OCI-LY1 (cell line): ENCODE data around the gene UBE2G2.

Experiments
- H2AFZ ChIP-seq: fragments of 200-600 bp; sonication (generic), shearing (Covaris generic); 2 replicates; pipeline ENCODE4 v1.6.0; 2014; ENCODE audit warnings: antibody characterized with exemption, mild to moderate bottlenecking, low read length
- H3F3A ChIP-seq: fragments of 200-600 bp; sonication (generic), shearing (Covaris generic); 2 replicates; pipeline ENCODE4 v1.6.0; 2014; ENCODE audit warnings: mild to moderate bottlenecking, antibody characterized with exemption, low read length, moderate library complexity; ENCODE audit not compliant: insufficient read depth
- H3K27ac ChIP-seq: fragments of 200-600 bp; sonication (generic); 2 replicates; pipeline ENCODE4 v1.5.1; 2014; ENCODE audit warnings: low read length, mixed run types, mild to moderate bottlenecking, low read depth; ENCODE audit not compliant: poor library complexity, severe bottlenecking
- H3K27me3 ChIP-seq: fragments of 200-600 bp; sonication (generic); 2 replicates; pipeline ENCODE4 v1.6.0; 2014; ENCODE audit warnings: antibody characterized with exemption, mild to moderate bottlenecking, low read length, moderate library complexity; ENCODE audit not compliant: insufficient read depth
- H3K36me3 ChIP-seq: fragments of 200-600 bp; sonication (generic); 2 replicates; pipeline ENCODE4 v1.6.1; 2014; ENCODE audit warnings: mild to moderate bottlenecking, antibody characterized with exemption, low read length, moderate library complexity, mixed read lengths; ENCODE audit not compliant: insufficient read depth
- H3K4me1 ChIP-seq: fragments of 200-600 bp; sonication (generic); 2 replicates; pipeline ENCODE4 v1.5.1; 2014; ENCODE audit warnings: mild to moderate bottlenecking, low read length, moderate library complexity; ENCODE audit not compliant: insufficient read depth, severe bottlenecking
- H3K4me2 ChIP-seq: fragments of 200-600 bp; sonication (generic), shearing (Covaris generic); 2 replicates; pipeline ENCODE4 v1.6.1; 2014; ENCODE audit warnings: low read length
- H3K4me3 ChIP-seq: fragments of 200-600 bp; sonication (generic); 2 replicates; pipeline ENCODE4 v1.5.1; 2014; ENCODE audit warnings: low read length, low read depth, mild to moderate bottlenecking, mixed read lengths; ENCODE audit not compliant: poor library complexity, severe bottlenecking
- H3K79me2 ChIP-seq: fragments of 200-600 bp; shearing (Covaris generic); 2 replicates; pipeline ENCODE4 v1.6.1; 2016; ENCODE audit warnings: mixed run types, low read length, mixed read lengths; ENCODE audit not compliant: insufficient read depth
- H3K9ac ChIP-seq: fragments of 200-600 bp; sonication (generic), shearing (Covaris generic); 2 replicates; pipeline ENCODE4 v1.6.1; 2014; ENCODE audit warnings: mild to moderate bottlenecking, low read length, mixed read lengths
- H3K9me2 ChIP-seq: fragments of 200-600 bp; sonication (generic), shearing (Covaris generic); 2 replicates; pipeline ENCODE4 v1.6.1; 2014; ENCODE audit warnings: low read depth, mild to moderate bottlenecking, low read length, mixed read lengths
- H3K9me3 ChIP-seq: fragments of 200-600 bp; shearing (Covaris generic); 2 replicates; pipeline ENCODE4 v1.6.1; 2014; ENCODE audit warnings: low read length, mixed read lengths
- H4K20me1 ChIP-seq: fragments of 200-600 bp; sonication (generic), shearing (Covaris generic); 2 replicates; pipeline ENCODE4 v1.6.0; 2016; ENCODE audit warnings: mild to moderate bottlenecking, low read length; ENCODE audit not compliant: insufficient read depth
- EZH2 ChIP-seq: fragments of 200-600 bp; sonication (generic), shearing (Covaris generic); IDR thresholded peaks from 2 replicates; pipeline ENCODE4 v1.8.0; 2017; ENCODE audit warnings: borderline replicate concordance, mixed run types, mild to moderate bottlenecking, antibody characterized with exemption, low read length, moderate library complexity, mixed read lengths
- TF ChIP-seq, protein P1 (sequence below): fragments of 200-600 bp; sonication (generic), shearing (Covaris generic); IDR thresholded peaks from 2 replicates; pipeline ENCODE4 v1.5.1; 2017; ENCODE audit warnings: mild to moderate bottlenecking, antibody characterized with exemption, low read length, moderate library complexity, mixed read lengths

UBE2G2 gene

DNA sequence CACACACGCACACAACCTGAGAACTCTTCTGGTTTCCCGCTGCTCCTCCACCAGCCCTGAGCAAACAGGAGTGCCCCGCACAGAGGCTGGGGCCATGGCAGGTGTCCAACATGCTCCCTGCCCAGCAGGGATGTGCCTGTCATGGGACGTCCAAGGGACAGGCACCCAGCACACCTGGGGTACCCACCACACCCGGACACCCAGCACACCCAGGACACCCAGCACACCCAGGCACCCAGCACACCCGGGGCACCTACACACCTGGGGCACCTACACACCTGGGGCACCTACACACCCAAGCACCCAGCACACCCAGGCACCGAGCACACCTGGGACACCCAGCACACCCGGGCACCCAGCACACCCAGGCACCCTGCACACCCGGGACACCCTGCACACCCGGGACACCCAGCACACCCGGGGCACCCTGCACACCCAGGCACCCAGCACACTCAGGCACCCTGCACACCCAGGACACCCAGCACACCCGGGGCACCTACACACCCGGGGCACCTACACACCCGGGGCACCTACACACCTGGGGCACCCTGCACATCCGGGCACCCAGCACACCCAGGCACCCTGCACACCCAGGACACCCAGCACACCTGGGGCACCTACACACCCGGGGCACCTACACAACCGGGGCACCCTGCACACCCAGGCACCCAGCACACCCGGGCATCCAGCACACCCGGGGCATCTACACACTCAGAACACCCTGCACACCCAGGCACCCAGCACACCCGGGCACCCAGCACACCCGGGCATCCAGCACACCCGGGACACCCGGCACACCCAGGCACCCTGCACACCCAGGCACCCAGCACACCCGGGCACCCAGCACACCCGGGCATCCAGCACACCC is 37.9 kb downstream of the UBE2G2 start:
- Histone ChIP-seq H3K9me2 (no peaks in the 10 kb centered on the region), H3K9me3 (no peaks in the 10 kb centered on the region), H3K79me2 (no peaks in the 10 kb centered on the region), H3F3A (no peaks in the 10 kb centered on the region), H4K20me1 (no peaks in the 10 kb centered on the region), H3K36me3 (peaks cover 4% of the 10 kb centered on the region; the same call in 1 of the 2 replicates), H3K27me3 (no peaks in the 10 kb centered on the region; the same call in 1 of the 2 replicates), H3K27ac (no peak overlapping the region), H3K4me1 (no peaks in the 10 kb centered on the region), H3K4me2 (no peak overlapping the region), H3K9ac (no peak overlapping the region), H3K4me3 (no peak overlapping the region), H2AFZ (no peak overlapping the region)
- TF ChIP-seq EZH2, result no peak
- TF ChIP-seq, protein P1, sequence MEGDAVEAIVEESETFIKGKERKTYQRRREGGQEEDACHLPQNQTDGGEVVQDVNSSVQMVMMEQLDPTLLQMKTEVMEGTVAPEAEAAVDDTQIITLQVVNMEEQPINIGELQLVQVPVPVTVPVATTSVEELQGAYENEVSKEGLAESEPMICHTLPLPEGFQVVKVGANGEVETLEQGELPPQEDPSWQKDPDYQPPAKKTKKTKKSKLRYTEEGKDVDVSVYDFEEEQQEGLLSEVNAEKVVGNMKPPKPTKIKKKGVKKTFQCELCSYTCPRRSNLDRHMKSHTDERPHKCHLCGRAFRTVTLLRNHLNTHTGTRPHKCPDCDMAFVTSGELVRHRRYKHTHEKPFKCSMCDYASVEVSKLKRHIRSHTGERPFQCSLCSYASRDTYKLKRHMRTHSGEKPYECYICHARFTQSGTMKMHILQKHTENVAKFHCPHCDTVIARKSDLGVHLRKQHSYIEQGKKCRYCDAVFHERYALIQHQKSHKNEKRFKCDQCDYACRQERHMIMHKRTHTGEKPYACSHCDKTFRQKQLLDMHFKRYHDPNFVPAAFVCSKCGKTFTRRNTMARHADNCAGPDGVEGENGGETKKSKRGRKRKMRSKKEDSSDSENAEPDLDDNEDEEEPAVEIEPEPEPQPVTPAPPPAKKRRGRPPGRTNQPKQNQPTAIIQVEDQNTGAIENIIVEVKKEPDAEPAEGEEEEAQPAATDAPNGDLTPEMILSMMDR, result no peak

DNA sequence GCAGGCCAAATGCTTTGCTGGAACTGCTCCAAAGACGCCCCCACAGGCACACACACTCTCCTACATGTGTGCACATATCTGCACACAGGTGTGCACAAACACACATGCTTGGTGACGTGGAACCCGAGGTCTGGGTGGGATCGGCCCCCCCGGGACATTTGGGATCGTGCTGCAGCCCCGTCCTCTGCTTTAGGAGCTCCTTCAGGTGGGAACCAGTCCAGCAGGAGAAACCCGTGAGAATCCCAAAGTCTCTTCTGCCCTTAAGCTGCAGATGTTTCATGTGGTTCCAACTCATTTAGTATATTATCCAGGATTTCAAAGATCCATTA is 38.6 kb downstream of the UBE2G2 start:
- Histone ChIP-seq H3K4me3 (no peak overlapping the region), H3F3A (no peaks in the 10 kb centered on the region), H3K27ac (no peak overlapping the region), H2AFZ (no peak overlapping the region), H3K36me3 (no peaks in the 10 kb centered on the region), H4K20me1 (no peaks in the 10 kb centered on the region), H3K4me2 (no peak overlapping the region), H3K9ac (no peak overlapping the region), H3K79me2 (no peaks in the 10 kb centered on the region), H3K9me3 (no peaks in the 10 kb centered on the region), H3K27me3 (no peaks in the 10 kb centered on the region; the same call in 1 of the 2 replicates), H3K4me1 (no peaks in the 10 kb centered on the region), H3K9me2 (no peaks in the 10 kb centered on the region)
- TF ChIP-seq, protein P1, result no peak
- no peak for TF ChIP-seq EZH2

DNA sequence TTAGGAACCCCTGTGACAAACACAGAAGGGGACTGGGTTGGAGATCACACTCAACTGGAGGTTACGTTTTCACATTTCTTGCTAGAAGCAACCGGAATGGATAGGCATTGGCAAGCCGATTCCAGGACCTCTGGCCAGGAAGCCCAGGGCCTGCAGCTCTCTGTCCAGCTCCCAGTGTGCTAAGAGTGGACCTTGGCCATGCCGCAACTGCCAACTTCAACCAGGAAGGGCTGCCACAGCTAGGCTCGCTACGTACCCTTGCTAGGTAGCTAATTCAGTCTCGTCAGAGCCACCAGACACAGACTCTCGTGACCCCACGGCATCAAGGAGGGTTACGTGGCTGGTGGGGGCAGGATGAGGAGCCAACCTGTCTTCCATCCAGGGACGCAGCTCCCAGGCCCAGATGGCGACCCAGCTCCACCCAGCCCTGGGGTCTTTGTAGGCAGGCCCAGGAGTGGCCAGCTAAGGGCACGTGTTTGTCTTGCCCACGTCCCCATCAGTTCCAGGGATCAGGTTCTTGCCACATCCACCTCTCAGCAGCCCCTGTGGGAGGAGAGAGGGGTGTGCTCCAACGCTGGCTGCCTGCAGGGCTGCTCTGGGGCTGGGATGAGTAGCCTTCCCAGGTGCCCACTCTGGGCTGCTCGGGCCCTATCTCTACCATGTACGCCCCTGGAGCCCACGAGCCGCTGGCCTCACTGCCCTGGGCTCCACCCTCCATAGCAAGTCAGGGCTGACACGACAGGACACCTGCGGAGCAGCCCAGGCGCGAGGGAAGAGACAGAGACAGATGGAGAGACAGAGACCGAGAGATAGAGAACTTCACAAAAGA is 39.2 kb downstream of the UBE2G2 start:
- Histone ChIP-seq H3K9me3 (no peaks in the 10 kb centered on the region), H3K36me3 (no peaks in the 10 kb centered on the region), H4K20me1 (no peaks in the 10 kb centered on the region), H3K9me2 (no peaks in the 10 kb centered on the region), H3K4me2 (no peak overlapping the region), H3K4me1 (no peaks in the 10 kb centered on the region), H3K79me2 (no peaks in the 10 kb centered on the region), H3K27ac (no peak overlapping the region), H3K4me3 (no peak overlapping the region), H3K27me3 (no peaks in the 10 kb centered on the region; the same call in 1 of the 2 replicates), H2AFZ (no peak overlapping the region), H3F3A (no peaks in the 10 kb centered on the region), H3K9ac (no peak overlapping the region)
- no peak for TF ChIP-seq EZH2
- TF ChIP-seq, protein P1, result no peak
